ENCODE measurements around the gene SCN4B.

The SCN4B gene

GRCh38 chr11:118087931-118088330 lies 64.7 kb downstream of the SCN4B start:
- Histone ChIP-seq H3K27ac (ENCODE audit: low read length) (no peak overlapping the region), H3K27me3 (ENCODE audit: insufficient read depth, low read length, poor library complexity) (peaks cover 18% of the 10 kb centered on the region), H3K9me3 (ENCODE audit: insufficient read depth, low read length, severe bottlenecking) (no peaks in the 10 kb centered on the region), H3K4me1 (ENCODE audit: insufficient read depth, low read length) (no peaks in the 10 kb centered on the region), H3K4me3 (ENCODE audit: low read depth in 1 of 2, low read length in 2 of 2) (no peak overlapping the region), H3K79me2 (ENCODE audit: insufficient read depth, low read length) (no peaks in the 10 kb centered on the region), H3K36me3 (ENCODE audit: insufficient read depth, low read length) (no peaks in the 10 kb centered on the region), H2AFZ (ENCODE audit: low read depth, low read length) (no peak overlapping the region), H4K20me1 (ENCODE audit: insufficient read depth, low read length) (0 out of 2 replicates have a peak, but pooled peaks cover 2% of the 10 kb centered on the region), H3K4me2 (ENCODE audit: insufficient read depth, low read length) (no peak overlapping the region), H3K9ac (ENCODE audit: low read depth, low read length) (no peak overlapping the region)
- no peak for TF ChIP-seq CTCF (IDR thresholded peaks at IDR 0.05; ENCODE audit: borderline replicate concordance, extremely low read depth, low read length, poor library complexity, severe bottlenecking)
- TF ChIP-seq EZH2 (IDR thresholded peaks at IDR 0.05; ENCODE audit: borderline replicate concordance, low read depth, low read length, severe bottlenecking): no peak
- no peak for DNase-seq
- ATAC-seq (ENCODE audit: insufficient read depth, low read depth): no peak

DNA sequence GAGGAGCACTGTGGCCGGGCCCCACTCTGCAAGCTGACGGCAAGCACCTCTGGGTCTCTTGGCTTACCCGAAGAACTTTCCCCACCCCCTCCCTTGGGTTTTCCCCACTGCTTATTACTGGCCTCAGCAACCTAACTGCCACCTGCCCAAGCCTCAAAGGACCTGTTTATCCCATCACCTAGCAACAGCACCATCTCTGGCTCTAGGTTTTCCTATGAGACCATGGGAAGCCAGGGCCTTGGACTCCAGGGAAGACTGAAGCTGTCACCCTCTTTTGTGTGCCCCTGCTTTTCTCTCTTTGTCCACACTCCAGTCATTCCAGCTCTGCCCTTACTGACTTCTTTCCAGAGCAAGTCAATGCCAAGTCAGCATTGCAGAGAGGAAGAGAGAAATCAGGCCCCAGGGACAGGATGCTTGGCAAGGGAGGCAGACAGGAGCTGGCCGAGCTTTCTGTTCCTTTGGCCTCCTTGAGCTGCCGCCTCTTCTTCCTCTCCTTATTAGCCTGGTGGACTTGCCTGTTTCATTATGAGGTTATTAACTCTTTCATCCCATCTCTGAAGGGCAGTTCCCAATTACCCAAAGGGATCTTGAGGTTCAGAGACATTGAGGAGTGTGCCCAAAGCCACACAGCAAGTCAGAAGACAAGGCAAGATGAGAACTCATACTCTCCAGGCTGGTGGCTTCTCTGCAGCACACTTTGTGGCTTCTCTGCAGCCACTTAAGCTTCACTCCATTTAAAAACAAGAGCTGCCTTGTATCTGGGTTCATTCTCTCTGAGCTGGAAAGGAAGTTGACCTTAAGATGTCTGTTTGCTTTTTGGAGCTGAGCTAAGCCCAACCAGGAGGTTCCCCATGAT lies 65.5 kb downstream of the SCN4B start, which contains the start of gene SMIM35:
Gene SMIM35 (minus strand): TSS at position 51 of the 856 bp plus-strand sequence. CDS start 206 bp downstream, outside the sequence.
- ATAC-seq (ENCODE audit: insufficient read depth, low read depth): no peak
- Histone ChIP-seq H3K4me2 (ENCODE audit: insufficient read depth, low read length) (no peak within 1 kb of the TSS), H2AFZ (ENCODE audit: low read depth, low read length) (no peak within 1 kb of the TSS)

GRCh38 chr11:118084656-118085055 lies 68.0 kb downstream of the SCN4B start:
- no peak overlapping the region for H3K4me2 ChIP-seq (ENCODE audit: insufficient read depth, low read length)
- H2AFZ ChIP-seq (ENCODE audit: low read depth, low read length): no peak overlapping the region

More for the DNA sequence above, 65.5 kb downstream of the SCN4B start, which contains the start of gene SMIM35:
- Histone ChIP-seq H4K20me1 (ENCODE audit: insufficient read depth, low read length) (0 out of 2 replicates have a peak, but pooled peaks cover 2% of the 10 kb centered on the region), H3K9ac (ENCODE audit: low read depth, low read length) (no peak within 1 kb of the TSS), H3K27ac (ENCODE audit: low read length) (no peak within 1 kb of the TSS), H3K27me3 (ENCODE audit: insufficient read depth, low read length, poor library complexity) (peaks cover 18% of the 10 kb centered on the region), H3K9me3 (ENCODE audit: insufficient read depth, low read length, severe bottlenecking) (no peaks in the 10 kb centered on the region), H3K4me1 (ENCODE audit: insufficient read depth, low read length) (no peaks in the 10 kb centered on the region), H3K36me3 (ENCODE audit: insufficient read depth, low read length) (no peaks in the 10 kb centered on the region), H3K79me2 (ENCODE audit: insufficient read depth, low read length) (no peaks in the 10 kb centered on the region), H3K4me3 (ENCODE audit: low read depth in 1 of 2, low read length in 2 of 2) (no peak within 1 kb of the TSS)
- no peak for DNase-seq
- TF ChIP-seq CTCF (IDR thresholded peaks at IDR 0.05; ENCODE audit: borderline replicate concordance, extremely low read depth, low read length, poor library complexity, severe bottlenecking) (no peak), EZH2 (IDR thresholded peaks at IDR 0.05; ENCODE audit: borderline replicate concordance, low read depth, low read length, severe bottlenecking) (no peak)

More at GRCh38 chr11:118084656-118085055, 68.0 kb downstream of the SCN4B start:
- H3K79me2 ChIP-seq (ENCODE audit: insufficient read depth, low read length): no peaks in the 10 kb centered on the region
- H3K27me3 ChIP-seq (ENCODE audit: insufficient read depth, low read length, poor library complexity): peaks cover 38% of the 10 kb centered on the region
- H3K4me3 ChIP-seq (ENCODE audit: low read depth in 1 of 2, low read length in 2 of 2): no peak overlapping the region
- H3K27ac ChIP-seq (ENCODE audit: low read length): no peak overlapping the region
- no peaks in the 10 kb centered on the region for H3K36me3 ChIP-seq (ENCODE audit: insufficient read depth, low read length)
- DNase-seq (no peak), ATAC-seq (ENCODE audit: insufficient read depth, low read depth) (no peak)
- TF ChIP-seq CTCF (IDR thresholded peaks at IDR 0.05; ENCODE audit: borderline replicate concordance, extremely low read depth, low read length, poor library complexity, severe bottlenecking): no peak
- no peak for TF ChIP-seq EZH2 (IDR thresholded peaks at IDR 0.05; ENCODE audit: borderline replicate concordance, low read depth, low read length, severe bottlenecking)
- H3K4me1 ChIP-seq (ENCODE audit: insufficient read depth, low read length): no peaks in the 10 kb centered on the region
- H3K9ac ChIP-seq (ENCODE audit: low read depth, low read length): no peak overlapping the region
- H3K9me3 ChIP-seq (ENCODE audit: insufficient read depth, low read length, severe bottlenecking): no peaks in the 10 kb centered on the region
- 0 out of 2 replicates have a peak, but pooled peaks cover 2% of the 10 kb centered on the region for H4K20me1 ChIP-seq (ENCODE audit: insufficient read depth, low read length)

Data from DND-41 (cell line).